Keratinocyte (primary cell): ENCODE data around the gene ZBTB46.

Source experiments
- EZH2 ChIP-seq: IDR thresholded peaks from one replicate; pipeline ENCODE4 v1.6.1; 2012; ENCODE audit warnings: inconsistent platforms, mild to moderate bottlenecking, low read length, moderate library complexity
- TF ChIP-seq, protein P1 (sequence below), 3 experiments: IDR thresholded peaks in 1 of 3; conservative IDR thresholded peaks in 1 of 3; optimal IDR thresholded peaks in 1 of 3; 2 replicates in 2 of 3; 3 replicates in 1 of 3; pipeline versions ENCODE3 to v1.5.1; 2011; ENCODE audit warnings: low read length in 3 of 3, mild to moderate bottlenecking in 3 of 3, moderate library complexity in 2 of 3, control low read depth in 1 of 3, inconsistent platforms in 1 of 3; ENCODE audit not compliant: insufficient read depth in 2 of 3; ENCODE audit errors: extremely low read depth in 1 of 3

- TF ChIP-seq, protein P1, sequence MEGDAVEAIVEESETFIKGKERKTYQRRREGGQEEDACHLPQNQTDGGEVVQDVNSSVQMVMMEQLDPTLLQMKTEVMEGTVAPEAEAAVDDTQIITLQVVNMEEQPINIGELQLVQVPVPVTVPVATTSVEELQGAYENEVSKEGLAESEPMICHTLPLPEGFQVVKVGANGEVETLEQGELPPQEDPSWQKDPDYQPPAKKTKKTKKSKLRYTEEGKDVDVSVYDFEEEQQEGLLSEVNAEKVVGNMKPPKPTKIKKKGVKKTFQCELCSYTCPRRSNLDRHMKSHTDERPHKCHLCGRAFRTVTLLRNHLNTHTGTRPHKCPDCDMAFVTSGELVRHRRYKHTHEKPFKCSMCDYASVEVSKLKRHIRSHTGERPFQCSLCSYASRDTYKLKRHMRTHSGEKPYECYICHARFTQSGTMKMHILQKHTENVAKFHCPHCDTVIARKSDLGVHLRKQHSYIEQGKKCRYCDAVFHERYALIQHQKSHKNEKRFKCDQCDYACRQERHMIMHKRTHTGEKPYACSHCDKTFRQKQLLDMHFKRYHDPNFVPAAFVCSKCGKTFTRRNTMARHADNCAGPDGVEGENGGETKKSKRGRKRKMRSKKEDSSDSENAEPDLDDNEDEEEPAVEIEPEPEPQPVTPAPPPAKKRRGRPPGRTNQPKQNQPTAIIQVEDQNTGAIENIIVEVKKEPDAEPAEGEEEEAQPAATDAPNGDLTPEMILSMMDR (optimal IDR thresholded peaks at IDR 0.05 in 1 of 3, IDR thresholded peaks at IDR 0.05 in 1 of 3, conservative IDR thresholded peaks at IDR 0.05 in 1 of 3; ENCODE audit: extremely low read depth in 1 of 3, insufficient read depth in 2 of 3, low read length in 3 of 3) = no peak
- no peak for TF ChIP-seq EZH2
Measured at GRCh38 chr20:63697868-63698545, 133.1 kb downstream of the ZBTB46 start.
